ENCODE results near the gene ASIC1.

ASIC1 gene

DNA sequence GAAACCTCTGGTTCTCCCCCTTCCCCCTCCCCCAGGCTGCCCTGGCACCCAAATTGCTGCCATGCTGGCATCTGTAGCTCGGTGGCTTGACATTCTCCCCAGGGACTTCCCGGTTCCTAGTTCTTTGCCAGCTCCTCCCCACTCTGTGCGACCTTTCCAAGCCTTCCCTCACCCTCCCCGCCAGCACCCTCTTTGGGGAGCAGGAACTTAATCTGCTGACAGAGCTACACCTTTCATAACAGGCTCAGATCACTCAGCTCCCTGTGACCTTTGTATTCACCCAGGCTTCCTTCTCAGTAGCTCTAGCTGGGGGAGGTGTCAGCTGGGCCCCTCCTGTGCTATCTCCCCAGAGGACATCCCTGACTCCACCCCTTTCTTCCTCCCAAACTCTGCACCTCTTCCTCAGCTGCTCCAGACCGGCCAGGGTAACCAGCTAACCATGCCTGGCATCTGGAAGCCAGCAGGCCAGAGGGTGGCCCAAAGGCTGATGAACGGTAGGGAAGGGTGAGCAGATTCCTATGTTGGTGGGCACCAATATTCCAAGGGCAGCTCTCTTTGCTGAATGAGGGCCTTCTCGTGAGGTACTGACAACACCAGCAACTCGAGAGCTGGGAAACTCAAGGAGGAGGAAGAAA, 52.8 kb downstream of the ASIC1 start:
- no peak for DNase-seq (ENCODE audit: low spot score)

DNA sequence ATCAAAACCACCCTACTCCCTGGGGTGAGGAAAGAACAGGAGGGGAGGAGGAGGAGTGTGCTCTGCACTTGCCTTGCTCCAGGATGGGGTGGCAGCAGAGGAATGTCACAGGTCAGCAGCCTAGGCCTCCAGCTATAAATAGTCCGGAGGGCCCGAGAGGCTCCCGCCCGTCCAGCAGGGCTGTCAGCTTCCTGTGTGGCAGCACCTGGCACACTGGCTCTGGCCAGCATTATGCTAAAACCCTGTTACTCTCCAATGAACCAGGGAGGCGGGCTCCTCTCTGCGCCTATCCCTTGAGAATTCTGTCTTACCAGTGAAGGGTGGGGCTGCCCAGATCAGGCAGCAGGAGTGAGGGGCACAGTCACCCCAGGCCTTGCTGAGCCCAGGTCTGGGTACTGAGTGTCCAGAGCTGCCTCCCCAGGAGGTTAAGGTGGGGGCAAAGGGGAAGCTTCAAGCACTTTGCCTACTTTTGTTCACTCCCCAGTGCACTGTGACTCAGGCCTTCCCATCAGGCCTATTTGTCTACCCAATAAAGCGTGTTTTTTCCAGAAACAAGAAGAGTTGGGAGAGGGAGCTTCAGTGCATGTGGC, 53.5 kb downstream of the ASIC1 start:
- no peak for DNase-seq (ENCODE audit: low spot score)

DNA sequence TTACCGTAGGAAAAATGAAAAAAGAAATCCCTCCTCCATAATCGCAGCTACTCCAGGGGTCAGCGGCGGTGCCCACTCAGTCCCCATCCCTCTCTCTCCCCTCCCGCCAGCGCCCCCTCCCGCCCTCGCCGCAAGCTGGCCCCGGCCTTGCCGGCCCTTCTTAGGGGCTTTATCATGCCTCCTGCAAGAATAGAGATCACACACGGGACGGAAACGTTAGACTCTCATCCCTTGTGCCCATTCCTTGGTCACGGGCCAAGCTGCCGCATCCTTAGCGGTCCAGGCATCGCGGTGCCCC, 53.9 kb downstream of the ASIC1 start:
- DNase-seq (ENCODE audit: low spot score): no peak

DNA sequence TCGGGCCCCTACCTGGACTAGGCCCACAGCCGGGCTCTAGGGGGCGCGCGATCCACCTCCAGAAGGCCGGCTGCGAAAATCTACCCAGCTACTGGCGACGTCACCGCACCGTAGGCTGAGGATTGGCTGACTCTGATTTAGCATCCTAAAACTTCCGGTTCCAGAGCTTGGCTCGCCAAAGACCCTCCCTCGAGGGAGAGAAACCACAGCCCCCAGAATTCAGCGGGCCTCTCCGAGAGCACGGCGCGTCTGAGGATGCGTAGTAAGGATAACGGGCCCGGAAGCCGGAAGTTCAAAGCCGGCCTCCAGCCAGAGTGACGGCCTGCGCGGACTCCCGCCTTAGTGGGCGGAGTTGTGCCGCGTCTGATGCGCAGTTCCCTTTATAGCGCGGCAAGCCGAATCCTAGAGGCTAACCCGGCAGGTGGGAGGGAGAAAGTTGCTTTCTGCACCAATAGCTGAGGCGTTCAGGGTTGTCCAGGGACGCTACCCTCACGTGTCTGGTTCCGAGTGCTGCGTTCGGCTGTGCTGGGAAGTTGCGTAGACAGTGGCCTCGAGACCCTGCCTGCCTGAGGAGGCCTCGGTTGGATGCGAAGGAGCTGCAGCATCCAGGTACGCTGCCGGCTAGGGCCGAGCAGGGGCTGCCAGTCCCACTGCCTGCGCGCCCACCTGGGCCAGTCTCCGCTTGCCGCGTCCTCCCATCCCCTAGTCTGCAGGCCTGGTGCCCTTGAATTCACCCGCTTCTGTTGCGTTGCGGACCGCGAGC, 54.5 kb downstream of the ASIC1 start, which contains the start of gene COX14:
TSS of gene COX14 (plus strand) at position 544 of the 763 bp plus-strand sequence. CDS start 7,808 bp downstream, outside the sequence.
- peak; percentile 99 for DNase-seq (ENCODE audit: low spot score)

DNA sequence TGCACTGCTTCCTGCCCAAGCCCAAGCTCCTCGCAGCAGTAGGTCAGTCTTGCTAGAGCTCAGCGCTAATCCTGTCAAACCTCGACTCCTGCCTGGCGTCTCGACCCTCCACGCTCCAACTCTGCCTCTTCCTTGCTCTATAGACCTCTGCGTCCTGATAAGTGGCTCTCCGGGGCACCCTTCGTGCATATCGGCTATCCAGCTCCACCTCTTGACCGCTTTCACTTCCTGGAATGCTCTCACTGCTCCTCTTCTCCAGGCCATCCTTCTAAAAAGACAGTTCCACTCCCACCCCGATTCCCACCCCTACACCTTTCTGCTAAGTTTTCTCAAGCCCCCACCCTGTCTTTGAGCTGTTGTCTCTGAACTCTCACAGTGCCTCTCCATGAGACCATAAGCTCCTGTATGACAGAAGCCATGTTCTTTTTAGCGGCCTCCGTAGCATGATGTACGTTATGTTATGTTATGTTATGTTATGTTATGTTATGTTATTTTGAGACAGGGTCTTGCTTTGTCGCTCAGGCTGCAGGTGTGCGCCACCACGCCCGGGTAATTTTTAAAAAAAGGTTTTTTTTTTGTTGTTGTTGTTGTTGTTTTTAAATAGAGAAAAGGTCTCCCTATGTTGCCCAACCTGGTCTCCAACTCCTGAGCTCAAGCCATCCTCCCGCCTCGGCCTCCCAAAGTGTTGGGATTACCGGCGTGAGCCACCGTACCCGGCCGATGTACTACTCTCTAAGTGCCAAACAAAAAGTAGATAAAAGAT, 55.2 kb downstream of the ASIC1 start:
- DNase-seq (ENCODE audit: low spot score): peak; percentile 72

DNA sequence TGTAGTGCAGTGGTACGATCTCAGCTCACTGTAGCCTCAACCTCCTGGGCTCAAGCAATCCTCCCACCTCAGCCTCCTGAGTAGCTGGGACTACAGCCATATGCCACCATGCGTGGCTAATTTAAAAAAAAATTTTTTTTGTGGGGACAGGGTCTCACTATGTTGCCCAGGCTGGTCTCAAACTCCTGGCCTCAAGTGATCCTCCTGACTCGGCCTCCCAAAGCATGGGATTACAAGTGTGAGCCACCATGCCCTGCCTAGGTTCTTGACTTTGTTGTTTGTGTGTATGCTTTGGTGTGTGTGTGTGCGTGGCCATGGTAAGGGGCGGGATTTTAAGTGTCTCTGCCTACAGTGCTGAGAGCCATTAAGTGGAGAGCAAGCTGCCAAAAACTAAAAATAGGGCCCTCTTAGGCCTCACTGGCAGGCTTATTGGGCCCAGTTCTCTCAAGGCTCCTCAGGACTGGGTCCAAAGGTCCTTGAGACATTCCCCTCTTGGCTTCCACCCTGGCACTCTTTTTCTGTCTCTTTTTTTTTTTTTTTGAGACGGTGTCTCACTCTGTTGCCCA, 59.7 kb downstream of the ASIC1 start:
- no peak for DNase-seq (ENCODE audit: low spot score)

DNA sequence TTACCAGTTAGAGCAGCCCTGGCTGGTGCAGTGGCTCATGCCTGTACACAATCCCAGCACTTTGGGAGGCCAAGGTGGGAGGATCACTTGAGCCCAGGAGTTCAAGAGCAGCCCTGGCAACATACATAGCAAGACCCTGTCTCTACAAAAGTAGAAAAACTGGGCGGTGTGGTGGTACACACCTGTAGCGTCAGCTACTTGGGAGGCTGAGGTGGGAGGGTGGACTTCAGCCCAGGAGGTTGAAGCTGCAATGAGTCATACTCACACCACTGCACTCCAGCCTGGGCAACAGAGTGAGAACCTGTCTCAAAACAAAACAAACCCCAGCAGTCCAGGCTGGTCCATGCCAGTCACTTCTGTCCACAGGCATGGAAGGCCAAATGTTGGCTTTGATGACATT, 62.0 kb downstream of the ASIC1 start:
- no peak for DNase-seq (ENCODE audit: low spot score)

DNA sequence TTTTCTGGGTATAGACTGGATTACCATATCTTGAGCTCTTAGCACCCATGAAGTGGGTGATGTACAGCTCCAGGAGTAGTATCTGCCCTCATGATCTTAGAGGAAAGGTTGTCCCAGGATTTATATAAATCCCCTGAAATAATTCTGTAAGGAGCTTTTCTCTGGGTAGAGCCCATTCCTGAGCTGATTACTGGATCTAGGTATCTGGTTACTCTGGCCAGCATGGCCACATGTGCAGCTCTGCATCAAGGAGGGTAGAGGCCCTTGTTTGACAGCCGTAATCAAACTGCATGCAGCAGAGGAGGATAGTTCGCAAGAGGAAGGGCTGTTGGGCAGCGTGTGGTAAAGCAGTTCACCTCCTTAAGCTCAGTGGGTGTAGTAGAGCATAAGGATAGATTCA, 63.1 kb downstream of the ASIC1 start:
- no peak for DNase-seq (ENCODE audit: low spot score)

DNA sequence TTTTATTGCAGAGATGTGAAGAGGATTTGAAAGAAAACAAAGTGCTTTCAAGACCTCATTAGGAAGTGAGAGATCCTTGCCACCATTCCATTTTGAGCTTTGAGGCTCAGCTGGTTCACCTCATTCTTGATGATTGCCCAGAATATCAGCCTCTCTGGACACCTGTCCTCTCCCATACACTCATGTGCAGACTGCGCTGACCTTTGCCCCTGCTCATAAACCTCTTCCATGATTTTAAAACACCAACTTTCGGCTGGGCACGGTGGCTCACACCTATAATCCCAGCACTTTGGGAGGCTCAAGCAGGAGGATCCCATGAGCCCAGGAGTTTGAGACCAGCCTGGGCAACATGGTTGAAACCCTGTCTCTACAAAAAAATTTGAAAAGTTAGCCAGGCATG, 63.6 kb downstream of the ASIC1 start:
- DNase-seq (ENCODE audit: low spot score): no peak

DNA sequence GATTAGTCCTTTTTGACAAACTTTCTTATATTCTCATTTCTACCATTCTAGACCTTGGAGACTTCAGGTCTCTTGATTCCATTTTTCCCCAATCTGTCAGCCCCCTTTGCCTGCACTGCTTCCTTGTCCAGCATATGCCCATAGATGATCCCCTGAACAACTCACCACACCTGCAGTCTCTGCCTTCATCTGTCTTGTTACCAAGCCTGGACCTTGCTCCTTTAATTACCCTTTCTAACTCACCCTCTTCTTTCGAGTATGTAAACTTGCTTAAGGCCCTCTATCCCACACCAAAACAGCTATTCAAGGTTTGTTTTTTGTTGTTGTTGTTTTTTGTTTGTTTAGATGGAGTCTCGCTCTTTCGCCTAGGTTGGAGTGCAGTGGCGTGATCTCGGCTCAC, 64.2 kb downstream of the ASIC1 start:
- no peak for DNase-seq (ENCODE audit: low spot score)

DNA sequence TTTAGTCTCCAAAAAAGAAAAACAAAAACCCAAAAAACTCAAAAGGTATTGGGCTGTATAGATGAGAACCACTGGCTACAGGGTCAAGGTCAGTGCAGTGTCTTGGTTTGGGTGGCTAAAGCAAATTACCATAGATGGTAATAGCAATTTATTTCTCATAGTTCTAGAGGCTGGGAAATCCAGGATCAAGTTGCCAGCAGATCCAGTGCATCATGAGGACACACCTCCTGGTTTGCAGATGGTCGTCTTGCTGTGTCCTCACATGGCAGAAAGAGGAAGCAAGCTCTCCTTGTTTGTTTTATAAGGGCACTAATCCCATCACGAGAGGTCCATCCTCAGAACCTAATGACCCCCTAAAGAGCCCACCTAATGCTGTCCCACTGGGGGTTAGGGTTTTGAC, 65.8 kb downstream of the ASIC1 start:
- no peak for DNase-seq (ENCODE audit: low spot score)

DNA sequence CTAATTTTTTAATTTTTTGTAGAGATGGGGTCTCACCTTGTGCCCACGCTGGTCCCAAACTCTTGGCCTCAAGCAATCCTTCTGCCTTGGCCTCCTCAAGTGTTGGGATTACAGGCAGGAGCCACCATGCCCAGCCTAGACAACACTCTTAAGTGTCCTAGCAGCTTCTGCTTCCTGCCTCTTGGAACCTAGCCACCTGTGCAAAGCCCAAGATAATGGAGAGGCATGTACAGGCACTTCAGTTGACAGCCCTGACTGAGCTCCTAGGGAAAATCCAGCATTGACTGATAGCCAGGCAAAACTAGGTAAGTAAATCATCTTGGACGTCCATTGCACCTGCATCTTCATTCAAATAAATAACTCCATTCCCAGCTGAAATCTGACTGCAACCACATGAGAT, 70.2 kb downstream of the ASIC1 start:
- DNase-seq (ENCODE audit: low spot score): no peak

DNA sequence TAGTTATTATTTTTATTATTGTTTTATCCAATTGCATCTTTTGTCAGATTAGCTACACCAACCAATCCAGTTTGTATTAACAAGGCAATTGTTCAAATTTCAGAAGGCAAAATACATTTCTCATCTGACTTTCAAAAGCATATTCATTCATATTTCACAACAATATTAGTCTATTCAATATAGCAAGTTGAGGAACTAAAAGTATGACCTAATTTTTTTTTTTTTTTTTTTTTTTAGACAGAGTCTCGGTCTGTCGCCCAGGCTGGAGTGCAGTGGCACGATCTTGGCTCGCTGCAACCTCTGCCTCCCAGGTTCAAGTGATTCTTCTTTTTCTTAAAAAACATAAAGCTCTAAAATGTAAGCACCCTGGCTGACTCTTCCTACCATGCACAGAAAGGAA, 71.9 kb downstream of the ASIC1 start:
- DNase-seq (ENCODE audit: low spot score): no peak

DNA sequence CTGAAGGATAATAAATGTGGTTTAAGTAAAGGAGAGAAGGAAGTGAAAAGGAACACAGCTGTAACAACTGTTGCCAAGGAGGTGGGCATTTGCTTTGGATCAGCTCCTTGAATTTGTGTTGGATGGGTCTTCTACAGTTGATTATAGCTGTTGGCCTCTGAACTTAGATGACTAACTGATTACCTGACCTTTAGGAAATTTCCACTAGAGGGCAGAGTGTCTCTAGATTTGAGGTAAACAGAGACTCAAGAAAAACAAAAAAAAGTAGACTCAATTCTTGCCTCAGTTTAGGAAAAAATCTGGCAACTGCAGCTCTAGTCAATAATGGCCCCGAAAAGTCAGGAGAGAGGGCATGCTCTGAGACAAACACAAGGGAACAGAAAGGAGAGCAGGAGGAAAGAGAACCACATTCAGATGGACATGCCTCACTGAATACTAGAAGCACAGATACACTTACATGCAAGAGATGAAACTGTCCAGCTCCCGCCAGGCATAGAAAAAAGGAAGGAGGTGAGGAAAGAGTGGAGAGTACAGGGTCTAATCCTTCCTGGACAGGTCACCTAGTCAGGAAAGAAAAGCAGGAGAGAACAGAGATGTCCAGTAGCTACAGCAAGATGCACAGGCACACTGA, 75.2 kb downstream of the ASIC1 start:
- peak; percentile 66 for DNase-seq (ENCODE audit: low spot score)

Measured in RKO (cell line).